ENCODE data around the gene PARD6G.

PARD6G gene

GRCh38 chr18:80191264-80191663 lies 56.0 kb downstream of the PARD6G start:
- no peak for DNase-seq (ENCODE audit: low read depth in 2 of 2)

GRCh38 chr18:80190311-80190710 lies 57.0 kb downstream of the PARD6G start:
- DNase-seq (ENCODE audit: low read depth in 2 of 2): no peak

GRCh38 chr18:80189531-80189865 lies 57.8 kb downstream of the PARD6G start:
- no peak for DNase-seq (ENCODE audit: low read depth in 2 of 2)

GRCh38 chr18:80188643-80189530 lies 58.4 kb downstream of the PARD6G start:
- DNase-seq (ENCODE audit: low read depth in 2 of 2): no peak

GRCh38 chr18:80187956-80188642 lies 59.2 kb downstream of the PARD6G start:
- DNase-seq (ENCODE audit: low read depth in 2 of 2): no peak

- no peak for DNase-seq (ENCODE audit: low read depth in 2 of 2)
Observed at GRCh38 chr18:80185545-80185944, 61.8 kb downstream of the PARD6G start.

GRCh38 chr18:80184243-80184772 lies 63.0 kb downstream of the PARD6G start:
- no peak for DNase-seq (ENCODE audit: low read depth in 2 of 2)

GRCh38 chr18:80183273-80184050 lies 63.9 kb downstream of the PARD6G start:
- DNase-seq (ENCODE audit: low read depth in 2 of 2): no peak

GRCh38 chr18:80182855-80183254 lies 64.5 kb downstream of the PARD6G start:
- no peak for DNase-seq (ENCODE audit: low read depth in 2 of 2)

- no peak for DNase-seq (ENCODE audit: low read depth in 2 of 2)
Observed at GRCh38 chr18:80181642-80182461, 65.5 kb downstream of the PARD6G start.

- DNase-seq (ENCODE audit: low read depth in 2 of 2): no peak
Observed at GRCh38 chr18:80180778-80181564, 66.3 kb downstream of the PARD6G start.

- DNase-seq (ENCODE audit: low read depth in 2 of 2): no peak
Observed at GRCh38 chr18:80179857-80180558, 67.3 kb downstream of the PARD6G start.

- DNase-seq (ENCODE audit: low read depth in 2 of 2): no peak
Observed at GRCh38 chr18:80178935-80179818, 68.1 kb downstream of the PARD6G start.

- DNase-seq (ENCODE audit: low read depth in 2 of 2): no peak
Observed at GRCh38 chr18:80177128-80177527, 70.2 kb downstream of the PARD6G start.

- DNase-seq (ENCODE audit: low read depth in 2 of 2): no peak
Observed at GRCh38 chr18:80176334-80177073, 70.8 kb downstream of the PARD6G start.

- no peak for DNase-seq (ENCODE audit: low read depth in 2 of 2)
Observed at GRCh38 chr18:80175451-80176204, 71.7 kb downstream of the PARD6G start.

- no peak for DNase-seq (ENCODE audit: low read depth in 2 of 2)
Observed at GRCh38 chr18:80173060-80173459, 74.3 kb downstream of the PARD6G start.
